ENCODE results near the gene NEURL1. TPM values are rescaled to one million over a fixed set of nuclear protein-coding genes. Genes with fewer than 3 reads are reported as not detected.

The NEURL1 gene
- total RNA-seq, 4 donors from 2014 or later: 0.39 to 0.60 TPM; not detected in 2

DNA sequence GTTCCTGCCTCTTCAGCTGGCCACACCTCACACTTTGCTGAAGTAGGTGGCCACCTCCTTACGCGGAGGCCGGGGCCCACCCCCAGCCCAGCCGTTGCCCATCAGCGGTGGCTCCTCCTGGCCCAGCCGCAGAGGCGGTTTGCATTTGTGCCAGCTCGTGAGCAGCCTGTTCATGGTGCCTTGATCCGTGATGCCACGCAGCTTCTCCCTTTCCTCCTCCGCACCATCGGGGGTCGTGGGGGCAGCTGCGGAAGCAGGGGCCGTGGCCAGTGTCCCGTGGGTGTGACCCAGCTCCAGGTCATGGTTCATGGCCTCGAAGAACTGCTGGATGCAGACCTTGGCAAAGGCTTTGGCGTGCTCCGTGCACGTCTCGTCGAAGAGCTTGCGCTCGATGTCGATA, 38.3 kb upstream of the NEURL1 start:
- TF ChIP-seq POLR2A (IDR thresholded peaks at IDR 0.05): no peak
- TF ChIP-seq, protein P1, sequence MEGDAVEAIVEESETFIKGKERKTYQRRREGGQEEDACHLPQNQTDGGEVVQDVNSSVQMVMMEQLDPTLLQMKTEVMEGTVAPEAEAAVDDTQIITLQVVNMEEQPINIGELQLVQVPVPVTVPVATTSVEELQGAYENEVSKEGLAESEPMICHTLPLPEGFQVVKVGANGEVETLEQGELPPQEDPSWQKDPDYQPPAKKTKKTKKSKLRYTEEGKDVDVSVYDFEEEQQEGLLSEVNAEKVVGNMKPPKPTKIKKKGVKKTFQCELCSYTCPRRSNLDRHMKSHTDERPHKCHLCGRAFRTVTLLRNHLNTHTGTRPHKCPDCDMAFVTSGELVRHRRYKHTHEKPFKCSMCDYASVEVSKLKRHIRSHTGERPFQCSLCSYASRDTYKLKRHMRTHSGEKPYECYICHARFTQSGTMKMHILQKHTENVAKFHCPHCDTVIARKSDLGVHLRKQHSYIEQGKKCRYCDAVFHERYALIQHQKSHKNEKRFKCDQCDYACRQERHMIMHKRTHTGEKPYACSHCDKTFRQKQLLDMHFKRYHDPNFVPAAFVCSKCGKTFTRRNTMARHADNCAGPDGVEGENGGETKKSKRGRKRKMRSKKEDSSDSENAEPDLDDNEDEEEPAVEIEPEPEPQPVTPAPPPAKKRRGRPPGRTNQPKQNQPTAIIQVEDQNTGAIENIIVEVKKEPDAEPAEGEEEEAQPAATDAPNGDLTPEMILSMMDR (IDR thresholded peaks at IDR 0.05): no peak
- TF ChIP-seq EP300 (IDR thresholded peaks at IDR 0.05): no peak
- no peaks in the 10 kb centered on the region for H3K27me3 ChIP-seq

DNA sequence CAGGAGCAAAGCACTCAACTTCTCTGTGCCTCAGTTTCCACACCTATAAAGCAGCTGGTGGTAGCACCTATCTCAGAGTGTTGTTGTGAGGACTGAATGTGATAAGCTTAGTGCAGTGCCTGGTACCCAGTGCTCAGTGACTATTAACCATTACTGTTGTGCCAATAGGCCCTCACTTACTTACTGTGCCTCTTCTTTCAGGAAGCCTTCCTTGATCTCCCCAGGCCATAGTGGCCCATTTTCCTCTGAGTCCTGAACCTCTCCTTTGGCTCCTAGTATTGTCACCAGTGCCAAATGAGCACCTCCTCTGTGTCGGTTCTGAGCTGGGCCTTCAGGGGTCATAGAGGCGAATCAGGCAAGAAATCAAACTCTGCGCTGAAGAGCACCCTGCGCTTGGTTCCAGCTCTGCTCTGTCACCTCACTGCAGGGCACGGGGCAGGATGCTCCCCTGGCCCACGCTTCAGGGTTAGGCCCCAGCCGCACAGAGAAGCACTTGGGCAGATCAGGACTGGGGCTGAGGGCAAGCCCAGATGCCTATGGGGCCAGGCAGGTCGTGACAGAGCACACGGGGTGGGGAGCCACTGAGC, 37.3 kb upstream of the NEURL1 start:
- DNase-seq (ENCODE audit: low spot score in 2 of 2): no peak
- TF ChIP-seq EP300 (IDR thresholded peaks at IDR 0.05) (no peak), POLR2A (IDR thresholded peaks at IDR 0.05) (no peak)
- TF ChIP-seq, protein P1 (IDR thresholded peaks at IDR 0.05): no peak
- no peaks in the 10 kb centered on the region for H3K36me3 ChIP-seq
- no peaks in the 10 kb centered on the region for H3K9me3 ChIP-seq
- no peaks in the 10 kb centered on the region for H3K27me3 ChIP-seq
- peaks cover 0 to 8% (median 7%) of the 10 kb centered on the region in 4 donors for H3K4me1 ChIP-seq
- 85 to 89% methylated on average over 9 of the region's 9 CpGs for WGBS, 2 donors
- no peak overlapping the region for H3K4me3 ChIP-seq
- no peak overlapping the region for H3K27ac ChIP-seq

More for the DNA sequence above, 38.3 kb upstream of the NEURL1 start:
- H3K4me1 ChIP-seq: peaks cover 0 to 18% (median 10%) of the 10 kb centered on the region in 4 donors
- no peak overlapping the region for H3K4me3 ChIP-seq
- 59 to 78% methylated on average over 22 to 25 of the region's 25 CpGs for WGBS, 2 donors
- H3K36me3 ChIP-seq: peaks cover 0 to under 1% (median 0%) of the 10 kb centered on the region in 3 donors
- no peaks in the 10 kb centered on the region for H3K9me3 ChIP-seq
- no peak for DNase-seq (ENCODE audit: low spot score in 2 of 2)
- no peak overlapping the region for H3K27ac ChIP-seq

DNA sequence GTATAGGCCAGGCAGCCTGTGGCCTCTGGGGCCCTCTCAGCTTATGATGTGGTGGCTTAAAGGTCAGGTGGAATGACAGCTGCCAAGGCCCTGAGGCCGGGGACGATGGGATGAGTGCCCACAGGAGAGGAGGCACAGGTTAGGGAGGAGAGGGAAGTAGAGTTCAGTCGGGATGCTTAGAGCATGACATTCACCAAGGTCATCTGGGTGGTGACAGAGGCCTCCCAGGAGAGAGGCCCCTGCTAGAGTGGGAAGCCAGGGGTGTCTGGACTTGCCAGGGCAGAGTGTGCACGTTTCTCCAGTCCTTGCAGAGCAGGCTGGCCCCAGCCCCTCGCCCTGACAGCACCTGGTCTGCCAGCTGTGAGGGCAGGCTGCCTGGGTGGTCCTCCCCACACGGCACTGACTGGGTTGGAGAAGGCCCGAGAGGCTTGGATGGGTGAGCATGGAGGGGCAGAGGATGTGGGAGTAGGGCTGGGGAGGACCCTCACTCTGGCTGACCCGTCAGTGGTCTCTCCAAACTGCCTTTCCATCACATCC, 36.3 kb upstream of the NEURL1 start:
- H3K4me3 ChIP-seq: no peak overlapping the region
- no peak overlapping the region for H3K27ac ChIP-seq
- TF ChIP-seq, protein P1 (IDR thresholded peaks at IDR 0.05): no peak
- TF ChIP-seq POLR2A (IDR thresholded peaks at IDR 0.05) (no peak), EP300 (IDR thresholded peaks at IDR 0.05) (no peak)
- H3K4me1 ChIP-seq: peaks cover 0 to 8% (median 6%) of the 10 kb centered on the region in 4 donors
- H3K27me3 ChIP-seq: no peaks in the 10 kb centered on the region
- 73% methylated on average over 8 of the region's 8 CpGs for WGBS, 2 donors
- H3K36me3 ChIP-seq: no peaks in the 10 kb centered on the region
- no peaks in the 10 kb centered on the region for H3K9me3 ChIP-seq
- DNase-seq (ENCODE audit: low spot score in 2 of 2): no peak

DNA sequence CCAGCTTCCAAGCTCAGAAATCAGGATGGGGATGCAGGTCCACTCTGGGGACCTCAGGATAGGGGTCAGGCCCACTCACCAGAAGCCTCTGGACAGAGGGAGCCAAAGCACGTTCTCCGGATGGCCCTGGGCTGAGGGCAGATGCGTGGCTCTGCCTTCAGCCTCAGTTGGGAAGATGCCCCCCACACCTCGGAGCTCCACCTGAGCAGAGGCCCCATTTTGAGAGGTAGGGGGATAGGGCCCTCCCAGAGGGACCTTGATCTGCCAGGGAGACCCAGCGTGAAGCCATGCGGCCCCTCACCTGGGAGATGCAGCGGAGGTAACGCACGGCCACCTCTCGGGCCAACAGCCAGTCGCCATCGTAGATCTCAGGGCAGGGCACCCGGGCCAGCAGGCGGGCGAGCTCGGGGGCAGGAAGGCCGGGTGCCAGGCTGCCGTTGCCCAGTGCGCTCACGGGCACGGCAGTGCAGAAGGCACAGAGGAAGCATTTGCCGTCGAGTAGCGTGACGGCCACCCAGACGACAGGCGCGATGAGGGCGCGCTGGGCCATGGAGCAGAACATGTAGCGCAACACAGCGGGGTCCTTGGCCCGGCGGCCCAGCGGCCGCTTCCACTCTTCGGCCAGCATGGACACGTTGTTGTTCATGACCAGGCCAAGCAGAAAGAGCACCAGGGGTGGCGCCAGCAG, 35.5 kb upstream of the NEURL1 start:
- TF ChIP-seq POLR2A (IDR thresholded peaks at IDR 0.05) (no peak), EP300 (IDR thresholded peaks at IDR 0.05) (no peak)
- TF ChIP-seq, protein P1 (IDR thresholded peaks at IDR 0.05): no peak
- Histone ChIP-seq H3K27ac (no peak overlapping the region), H3K36me3 (peaks cover 0 to 3% (median 0%) of the 10 kb centered on the region in 3 donors), H3K4me1 (peaks cover 0 to under 1% (median 0%) of the 10 kb centered on the region in 4 donors), H3K27me3 (no peaks in the 10 kb centered on the region), H3K9me3 (no peaks in the 10 kb centered on the region), H3K4me3 (no peak overlapping the region)
- WGBS, 2 donors: 94 to 96% methylated on average over 23 to 38 of the region's 39 CpGs
- no peak for DNase-seq (ENCODE audit: low spot score in 2 of 2)

DNA sequence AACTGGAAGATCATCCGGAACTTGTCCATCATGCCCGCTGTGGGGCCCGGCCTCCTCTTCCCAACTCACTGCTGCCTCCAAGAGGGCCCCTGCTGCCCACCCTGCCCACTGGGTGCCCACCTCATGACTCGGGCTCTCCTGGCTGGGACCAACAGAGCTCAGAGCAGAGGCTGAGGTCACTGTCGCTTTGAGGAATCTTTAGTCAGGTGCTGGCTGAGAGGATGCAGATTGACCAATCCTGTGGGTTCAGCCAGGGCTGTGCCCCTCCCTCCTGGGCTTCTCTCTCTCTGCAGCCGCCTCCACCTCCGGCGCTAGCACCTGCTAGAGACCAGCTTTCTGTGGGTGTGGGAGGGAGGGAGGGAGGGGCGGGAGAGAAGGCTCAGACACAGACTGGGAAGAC, 34.8 kb upstream of the NEURL1 start, which contains the start of gene CALHM1:
Gene CALHM1 (minus strand): TSS at position 181 of the 400 bp plus-strand sequence. CDS start 149 bp downstream, at position 32.
- no peak within 1 kb of the TSS for H3K4me3 ChIP-seq
- TF ChIP-seq POLR2A (IDR thresholded peaks at IDR 0.05) (no peak), EP300 (IDR thresholded peaks at IDR 0.05) (no peak)
- TF ChIP-seq, protein P1 (IDR thresholded peaks at IDR 0.05): no peak
- DNase-seq (ENCODE audit: low spot score in 2 of 2): no peak

More for the DNA sequence above, 34.8 kb upstream of the NEURL1 start, which contains the start of gene CALHM1:
- no peaks in the 10 kb centered on the region for H3K27me3 ChIP-seq
- peaks cover 0 to 3% (median 0%) of the 10 kb centered on the region in 3 donors for H3K36me3 ChIP-seq
- H3K4me1 ChIP-seq: no peaks in the 10 kb centered on the region
- WGBS, 2 donors: 59 to 60% methylated on average over 6 to 8 of the region's 9 CpGs
- H3K9me3 ChIP-seq: no peaks in the 10 kb centered on the region
- no peak within 1 kb of the TSS for H3K27ac ChIP-seq

Data from tibial nerve (tissue), 4 donors.